ENCODE results near the gene SEL1L. TPM values are rescaled to one million over a fixed set of nuclear protein-coding genes. Genes with fewer than 3 reads are reported as not detected.

The SEL1L gene
- total RNA-seq, 2 experiments from 2014 or later, result 58.3 to 185 TPM

- no peaks in the 10 kb centered on the region for H3K9me2 ChIP-seq (ENCODE audit: insufficient read depth, low read length)
- H3K9me3 ChIP-seq (ENCODE audit: low read length), result no peaks in the 10 kb centered on the region
- peaks cover 28% of the 10 kb centered on the region for H3K4me1 ChIP-seq (ENCODE audit: insufficient read depth, low read length, poor library complexity, severe bottlenecking)
- POLR2A ChIA-PET, result interaction anchor here (0.6 to 1.1 kb wide), 2 partner anchors 239 to 275 kb away, joined by 3 to 4 read pairs; partner anchors contain the start of gene GTF2A1
- no peak overlapping the region for H3K27ac ChIP-seq (ENCODE audit: low read depth, low read length, poor library complexity, severe bottlenecking)
- BruUV-seq (replicated peaks), result no TSS peak
- DNase-seq (ENCODE audit: low spot score), result no peak
- H4K20me1 ChIP-seq (ENCODE audit: insufficient read depth, low read length), result no peaks in the 10 kb centered on the region
- intact Hi-C loops (cut with micrococcal nuclease; ENCODE audit: unreplicated experiment), result loop anchor here (5.0 kb wide), 2 partner anchors 463 to 473 kb away; no protein-coding TSS in a partner anchor
- CTCF ChIA-PET (ENCODE audit: unreplicated experiment), result no interaction called here
- H3K79me2 ChIP-seq (ENCODE audit: insufficient read depth, low read depth, low read length), result no peaks in the 10 kb centered on the region
- TF ChIP-seq CTCF (conservative IDR thresholded peaks at IDR 0.05; ENCODE audit: low read length) (no peak), EZH2phosphoT487 (IDR thresholded peaks at IDR 0.05; ENCODE audit: borderline replicate concordance, low read depth, low read length) (no peak)
- no peaks in the 10 kb centered on the region for H3K36me3 ChIP-seq (ENCODE audit: insufficient read depth, low read length)
- H3K4me3 ChIP-seq (ENCODE audit: low read depth, low read length, poor library complexity, severe bottlenecking), result no peak overlapping the region
- H3K4me2 ChIP-seq (ENCODE audit: low read length), result no peak overlapping the region
- peak overlapping the region; percentile 96 for H2AFZ ChIP-seq (ENCODE audit: low read length)
These were observed 73.7 kb downstream of the SEL1L start for GRCh38 chr14:81459912-81460311.

GRCh38 chr14:81458352-81458751 lies 75.3 kb downstream of the SEL1L start:
- H3K36me3 ChIP-seq (ENCODE audit: insufficient read depth, low read length), result no peaks in the 10 kb centered on the region
- H3K79me2 ChIP-seq (ENCODE audit: insufficient read depth, low read depth, low read length), result no peaks in the 10 kb centered on the region
- no peaks in the 10 kb centered on the region for H4K20me1 ChIP-seq (ENCODE audit: insufficient read depth, low read length)
- H2AFZ ChIP-seq (ENCODE audit: low read length), result no peak overlapping the region
- no peaks in the 10 kb centered on the region for H3K9me3 ChIP-seq (ENCODE audit: low read length)
- peaks cover 27% of the 10 kb centered on the region for H3K4me1 ChIP-seq (ENCODE audit: insufficient read depth, low read length, poor library complexity, severe bottlenecking)
- no peak overlapping the region for H3K4me2 ChIP-seq (ENCODE audit: low read length)
- H3K27ac ChIP-seq (ENCODE audit: low read depth, low read length, poor library complexity, severe bottlenecking), result no peak overlapping the region
- ChIA-PET POLR2A (interaction anchor here (0.7 kb wide), 2 partner anchors 75 to 768 kb away, joined by 4 read pairs; no protein-coding TSS in a partner anchor), CTCF (ENCODE audit: unreplicated experiment) (no interaction called here)
- H3K9me2 ChIP-seq (ENCODE audit: insufficient read depth, low read length), result no peaks in the 10 kb centered on the region
- H3K4me3 ChIP-seq (ENCODE audit: low read depth, low read length, poor library complexity, severe bottlenecking), result no peak overlapping the region
- no TSS peak for BruUV-seq (replicated peaks)
- DNase-seq (ENCODE audit: low spot score), result no peak
- no peak for TF ChIP-seq CTCF (conservative IDR thresholded peaks at IDR 0.05; ENCODE audit: low read length)
- TF ChIP-seq EZH2phosphoT487 (IDR thresholded peaks at IDR 0.05; ENCODE audit: borderline replicate concordance, low read depth, low read length), result no peak
- intact Hi-C loops (cut with micrococcal nuclease; ENCODE audit: unreplicated experiment), result loop anchor here (5.0 kb wide), 1 partner anchor 461 kb away; no protein-coding TSS in a partner anchor

- no peaks in the 10 kb centered on the region for H3K9me2 ChIP-seq (ENCODE audit: insufficient read depth, low read length)
- intact Hi-C loops (cut with micrococcal nuclease; ENCODE audit: unreplicated experiment), result loop anchor here (5.0 kb wide), 1 partner anchor 458 kb away; no protein-coding TSS in a partner anchor
- peak overlapping the region; percentile 49; the same call in 1 of the 2 replicates for H2AFZ ChIP-seq (ENCODE audit: low read length)
- H3K4me1 ChIP-seq (ENCODE audit: insufficient read depth, low read length, poor library complexity, severe bottlenecking), result peaks cover 32% of the 10 kb centered on the region
- H3K36me3 ChIP-seq (ENCODE audit: insufficient read depth, low read length), result no peaks in the 10 kb centered on the region
- no TSS peak for BruUV-seq (replicated peaks)
- DNase-seq (ENCODE audit: low spot score), result no peak
- ChIA-PET POLR2A (interaction anchor here (0.6 to 1.8 kb wide), 9 partner anchors 15 to 444 kb away, joined by 3 to 6 read pairs (median 4); no protein-coding TSS in a partner anchor), CTCF (ENCODE audit: unreplicated experiment) (no interaction called here)
- no peak overlapping the region for H3K27ac ChIP-seq (ENCODE audit: low read depth, low read length, poor library complexity, severe bottlenecking)
- TF ChIP-seq CTCF (conservative IDR thresholded peaks at IDR 0.05; ENCODE audit: low read length) (no peak), EZH2phosphoT487 (IDR thresholded peaks at IDR 0.05; ENCODE audit: borderline replicate concordance, low read depth, low read length) (no peak)
- H3K79me2 ChIP-seq (ENCODE audit: insufficient read depth, low read depth, low read length), result no peaks in the 10 kb centered on the region
- no peak overlapping the region for H3K4me3 ChIP-seq (ENCODE audit: low read depth, low read length, poor library complexity, severe bottlenecking)
- H4K20me1 ChIP-seq (ENCODE audit: insufficient read depth, low read length), result no peaks in the 10 kb centered on the region
- H3K4me2 ChIP-seq (ENCODE audit: low read length), result 0 out of 2 replicates have a peak overlapping the region, but pooled peaks have one; percentile 15
- no peaks in the 10 kb centered on the region for H3K9me3 ChIP-seq (ENCODE audit: low read length)
These were observed 78.3 kb downstream of the SEL1L start for GRCh38 chr14:81455390-81455789.
